Cardiac septum (tissue), 1 donor: ENCODE data around the gene RNF213. TPM values are rescaled to one million over a fixed set of nuclear protein-coding genes. Genes with fewer than 3 reads are reported as not detected.

Source experiments
- microRNA-seq: library from miRNA; unstranded; fragments of <30 nt; microRNA quantifications from one replicate; pipeline ENCODE4 v1.2.0, GENCODE V29; 2020
- total RNA-seq: library from RNA; stranded (reverse); fragmentation: NEBNext Ultra II Directional; extraction: Animal tissue kit (Norgen Biotek cat#: 25700); gene quantifications from one replicate; pipeline ENCODE4 v1.2.1, GENCODE V29; 2021
- donor health status: DM: no; HTN: no; CAD: no.

The RNF213 gene
- total RNA-seq, 1 donor from 2014 or later = 46.4 TPM

Small RNA genes lying within 50 kb of the gene (microRNA-seq; reads per million reads assigned to microRNA genes)
- gene MIR4730 = not detected

Other genes starting within 250 kb of the RNF213 start
- 17.1 TPM for gene TBC1D16, start 225.0 kb upstream of the RNF213 start, total RNA-seq
- gene CCDC40, start 224.2 kb upstream of the RNF213 start, total RNA-seq = 9.0 TPM
- gene GAA, start 159.3 kb upstream of the RNF213 start, total RNA-seq = 47.0 TPM
- gene EIF4A3, start 113.7 kb upstream of the RNF213 start, total RNA-seq = 40.9 TPM
- gene CARD14, start 90.8 kb upstream of the RNF213 start, total RNA-seq = not detected
- 21.4 TPM for gene SGSH, start 40.5 kb upstream of the RNF213 start, total RNA-seq
- gene SLC26A11, start 40.4 kb upstream of the RNF213 start, total RNA-seq = 8.3 TPM
- 12.8 TPM for gene ENDOV, start 154.3 kb downstream of the RNF213 start, total RNA-seq
- gene NPTX1, start 215.8 kb downstream of the RNF213 start, total RNA-seq = 0.62 TPM